ENCODE measurements around the gene TYROBP. TPM values are rescaled to one million over a fixed set of nuclear protein-coding genes. Genes with fewer than 3 reads are reported as not detected.

Gene TYROBP
- total RNA-seq, 1 donor from 2014 or later = 68.5 TPM

- H3K27ac ChIP-seq = no peak overlapping the region
- H3K4me3 ChIP-seq = no peak overlapping the region
- H3K36me3 ChIP-seq = no peaks in the 10 kb centered on the region
- no peaks in the 10 kb centered on the region for H3K9me3 ChIP-seq
- no peak for DNase-seq (ENCODE audit: extremely low spot score in 2 of 2)
- intact Hi-C loops (cut with DNase I) = no loop called here
- peaks cover 10% of the 10 kb centered on the region for H3K27me3 ChIP-seq
- TF ChIP-seq CTCF (IDR thresholded peaks at IDR 0.05) (no peak), POLR2AphosphoS5 (IDR thresholded peaks at IDR 0.05; ENCODE audit: insufficient read depth in 1 of 2, low read depth in 1 of 2) (no peak), POLR2A (IDR thresholded peaks at IDR 0.05) (no peak)
- peaks cover 15% of the 10 kb centered on the region for H3K4me1 ChIP-seq
These were observed 47.7 kb downstream of the TYROBP start for GRCh38 chr19:35860436-35860817.

- H3K9me3 ChIP-seq = no peaks in the 10 kb centered on the region
- peaks cover 10% of the 10 kb centered on the region for H3K27me3 ChIP-seq
- H3K4me1 ChIP-seq = peaks cover 15% of the 10 kb centered on the region
- no peak overlapping the region for H3K4me3 ChIP-seq
- intact Hi-C loops (cut with DNase I) = no loop called here
- TF ChIP-seq POLR2AphosphoS5 (IDR thresholded peaks at IDR 0.05; ENCODE audit: insufficient read depth in 1 of 2, low read depth in 1 of 2) (no peak), CTCF (IDR thresholded peaks at IDR 0.05) (no peak), POLR2A (IDR thresholded peaks at IDR 0.05) (no peak)
- no peaks in the 10 kb centered on the region for H3K36me3 ChIP-seq
- no peak overlapping the region for H3K27ac ChIP-seq
- DNase-seq (ENCODE audit: extremely low spot score in 2 of 2) = no peak
These were observed 48.7 kb downstream of the TYROBP start for GRCh38 chr19:35859414-35859813.

GRCh38 chr19:35858311-35858710, 49.8 kb downstream of the TYROBP start:
- Histone ChIP-seq H3K27me3 (peaks cover 10% of the 10 kb centered on the region), H3K36me3 (no peaks in the 10 kb centered on the region), H3K4me3 (no peak overlapping the region), H3K27ac (no peak overlapping the region), H3K4me1 (peaks cover 15% of the 10 kb centered on the region), H3K9me3 (no peaks in the 10 kb centered on the region)
- no peak for DNase-seq (ENCODE audit: extremely low spot score in 2 of 2)
- TF ChIP-seq POLR2AphosphoS5 (IDR thresholded peaks at IDR 0.05; ENCODE audit: insufficient read depth in 1 of 2, low read depth in 1 of 2) (no peak), CTCF (IDR thresholded peaks at IDR 0.05) (no peak), POLR2A (IDR thresholded peaks at IDR 0.05) (no peak)
- intact Hi-C loops (cut with DNase I) = no loop called here

GRCh38 chr19:35856546-35857149, 51.4 kb downstream of the TYROBP start, which contains the start of gene KIRREL2:
KIRREL2 (plus strand) TSS chr19:35856911; CDS start chr19:35857120, 209 bp downstream.
- H3K9me3 ChIP-seq = no peaks in the 10 kb centered on the region
- TF ChIP-seq POLR2A (IDR thresholded peaks at IDR 0.05) = no peak
- TF ChIP-seq POLR2AphosphoS5 (IDR thresholded peaks at IDR 0.05; ENCODE audit: insufficient read depth in 1 of 2, low read depth in 1 of 2) = no peak
- TF ChIP-seq CTCF (IDR thresholded peaks at IDR 0.05) = no peak
- H3K4me3 ChIP-seq = peak within 1 kb of the TSS; percentile 30 to 41
- intact Hi-C loops (cut with DNase I) = no loop called here
- no peak within 1 kb of the TSS for H3K27ac ChIP-seq
- H3K27me3 ChIP-seq = peaks cover 10% of the 10 kb centered on the region
- no peak for DNase-seq (ENCODE audit: extremely low spot score in 2 of 2)
- no peaks in the 10 kb centered on the region for H3K36me3 ChIP-seq
- H3K4me1 ChIP-seq = peaks cover 15% of the 10 kb centered on the region

Small RNA genes lying within 50 kb of the gene (small RNA-seq; reads per million reads assigned to genes)
- gene AF038458.1 (not detected), gene RN7SL402P (not detected)

Other genes with a start within 250 kb of the TYROBP start
- gene UPK1A, start 241.8 kb downstream of the TYROBP start, total RNA-seq = 9.1 TPM
- not detected for gene ZBTB32, start 203.7 kb downstream of the TYROBP start, total RNA-seq
- gene KMT2B, start 190.3 kb downstream of the TYROBP start, total RNA-seq = 16.0 TPM
- gene IGFLR1, start 165.8 kb downstream of the TYROBP start, total RNA-seq = 7.4 TPM
- gene U2AF1L4, start 162.9 kb downstream of the TYROBP start, total RNA-seq = 6.6 TPM
- gene PSENEN, start 162.6 kb downstream of the TYROBP start, total RNA-seq = 28.2 TPM
- gene LIN37, start 159.7 kb downstream of the TYROBP start, total RNA-seq = 11.3 TPM
- gene HSPB6, start 151.3 kb downstream of the TYROBP start, total RNA-seq = 238 TPM
- gene PROSER3, start 150.1 kb downstream of the TYROBP start, total RNA-seq = 13.8 TPM
- 35.4 TPM for gene ARHGAP33, start 132.7 kb downstream of the TYROBP start, total RNA-seq
- not detected for gene PRODH2, start 95.5 kb downstream of the TYROBP start, total RNA-seq
- not detected for gene NPHS1, start 55.8 kb downstream of the TYROBP start, total RNA-seq
- not detected for gene KIRREL2, start 51.4 kb downstream of the TYROBP start, total RNA-seq
- 1.5 TPM for gene APLP1, start 39.7 kb downstream of the TYROBP start, total RNA-seq
- 15.7 TPM for gene NFKBID, start 7.8 kb downstream of the TYROBP start, total RNA-seq
- gene HCST, start 5.8 kb downstream of the TYROBP start, total RNA-seq = 9.1 TPM
- gene LRFN3, start 28.1 kb upstream of the TYROBP start, total RNA-seq = 9.1 TPM
- 46.9 TPM for gene SDHAF1, start 86.9 kb upstream of the TYROBP start, total RNA-seq
- 2.0 TPM for gene SYNE4, start 100.5 kb upstream of the TYROBP start, total RNA-seq
- gene ALKBH6, start 105.9 kb upstream of the TYROBP start, total RNA-seq = 21.9 TPM
- 31.9 TPM for gene CLIP3, start 124.6 kb upstream of the TYROBP start, total RNA-seq
- gene THAP8, start 146.0 kb upstream of the TYROBP start, total RNA-seq = 12.0 TPM
- 2.5 TPM for gene WDR62, start 146.6 kb upstream of the TYROBP start, total RNA-seq
- not detected for gene OVOL3, start 202.8 kb upstream of the TYROBP start, total RNA-seq
- gene POLR2I, start 206.6 kb upstream of the TYROBP start, total RNA-seq = 108 TPM
- 105 TPM for gene TBCB, start 207.2 kb upstream of the TYROBP start, total RNA-seq
- 181 TPM for gene CAPNS1, start 231.8 kb upstream of the TYROBP start, total RNA-seq
- gene COX7A1, start 244.2 kb upstream of the TYROBP start, total RNA-seq = 33.1 TPM